ENCODE data around the gene AS3MT.
"Not testable (repeated sequence)": the region's sequence is repeated elsewhere in the genome, so short reads cannot be mapped to it uniquely, and the experiment has no call there.

Gene AS3MT

GRCh38 chr10:102869258-102870198 is at the start of gene AS3MT:
TSS of gene AS3MT (plus strand) at chr10:102869470. CDS start at chr10:102869593, 123 bp downstream.
- no peak for DNase-seq (ENCODE audit: low read depth in 1 of 2, low spot score in 1 of 2)

- DNase-seq (ENCODE audit: low read depth in 1 of 2, low spot score in 1 of 2) = not testable (repeated sequence)
Observed at GRCh38 chr10:102820008-102820407, 49.3 kb upstream of the AS3MT start.

- no peak for DNase-seq (ENCODE audit: low read depth in 1 of 2, low spot score in 1 of 2)
Observed at GRCh38 chr10:102822222-102822621, 47.0 kb upstream of the AS3MT start.

- DNase-seq (ENCODE audit: low read depth in 1 of 2, low spot score in 1 of 2) = no peak
Observed at GRCh38 chr10:102824664-102825063, 44.6 kb upstream of the AS3MT start.

- DNase-seq (ENCODE audit: low read depth in 1 of 2, low spot score in 1 of 2) = no peak
Observed at GRCh38 chr10:102826148-102826796, 43.0 kb upstream of the AS3MT start.

GRCh38 chr10:102827597-102827975 is 41.7 kb upstream of the AS3MT start:
- no peak for DNase-seq (ENCODE audit: low read depth in 1 of 2, low spot score in 1 of 2)

GRCh38 chr10:102831322-102832071 is 37.8 kb upstream of the AS3MT start:
- DNase-seq (ENCODE audit: low read depth in 1 of 2, low spot score in 1 of 2) = no peak

- DNase-seq (ENCODE audit: low read depth in 1 of 2, low spot score in 1 of 2) = no peak
Observed at GRCh38 chr10:102832248-102832647, 37.0 kb upstream of the AS3MT start.

- no peak for DNase-seq (ENCODE audit: low read depth in 1 of 2, low spot score in 1 of 2)
Observed at GRCh38 chr10:102832987-102833386, 36.3 kb upstream of the AS3MT start.

GRCh38 chr10:102834143-102834542 is 35.1 kb upstream of the AS3MT start:
- no peak for DNase-seq (ENCODE audit: low read depth in 1 of 2, low spot score in 1 of 2)

GRCh38 chr10:102835007-102835482 is 34.2 kb upstream of the AS3MT start:
- peak; percentile 55 to 75 for DNase-seq (ENCODE audit: low read depth in 1 of 2, low spot score in 1 of 2)

GRCh38 chr10:102837230-102837721 is 32.0 kb upstream of the AS3MT start, which contains the start of gene CYP17A1:
TSS of gene CYP17A1 (minus strand) at chr10:102837413. CDS start at chr10:102837361, 52 bp downstream.
- DNase-seq (ENCODE audit: low read depth in 1 of 2, low spot score in 1 of 2) = no peak

- not testable (repeated sequence) for DNase-seq (ENCODE audit: low read depth in 1 of 2, low spot score in 1 of 2)
Observed at GRCh38 chr10:102838276-102838927, 30.9 kb upstream of the AS3MT start.

GRCh38 chr10:102841827-102842345 is 27.4 kb upstream of the AS3MT start:
- DNase-seq (ENCODE audit: low read depth in 1 of 2, low spot score in 1 of 2) = no peak

- not testable (repeated sequence) for DNase-seq (ENCODE audit: low read depth in 1 of 2, low spot score in 1 of 2)
Observed at GRCh38 chr10:102843139-102843538, 26.1 kb upstream of the AS3MT start.

GRCh38 chr10:102844190-102844776 is 25.0 kb upstream of the AS3MT start:
- not testable (repeated sequence) for DNase-seq (ENCODE audit: low read depth in 1 of 2, low spot score in 1 of 2)

GRCh38 chr10:102845352-102845902 is 23.8 kb upstream of the AS3MT start:
- DNase-seq (ENCODE audit: low read depth in 1 of 2, low spot score in 1 of 2) = no peak

- DNase-seq (ENCODE audit: low read depth in 1 of 2, low spot score in 1 of 2) = no peak
Observed at GRCh38 chr10:102850025-102850518, 19.2 kb upstream of the AS3MT start.

GRCh38 chr10:102853237-102853636 is 16.0 kb upstream of the AS3MT start:
- not testable (repeated sequence) for DNase-seq (ENCODE audit: low read depth in 1 of 2, low spot score in 1 of 2)

Measured in activated CD4-positive, alpha-beta T cell treated with anti-CD3 and anti-CD28 coated beads, Interleukin-2, amount 50 U/mL, for 24 hours (primary cell).